GM18519 (cell line): ENCODE data around the gene CFAP298.
"Not testable (repeated sequence)": the region's sequence is repeated elsewhere in the genome, so short reads cannot be mapped to it uniquely, and the experiment has no call there.

ENCODE experiments used
- ATAC-seq: cut with Tn5 transposase; IDR thresholded peaks from one replicate; pipeline ENCODE4 v1.9.1; 2021; ENCODE audit warnings: mild to moderate bottlenecking, moderate library complexity; ENCODE audit not compliant: unreplicated experiment, low FRiP score

Gene CFAP298

DNA sequence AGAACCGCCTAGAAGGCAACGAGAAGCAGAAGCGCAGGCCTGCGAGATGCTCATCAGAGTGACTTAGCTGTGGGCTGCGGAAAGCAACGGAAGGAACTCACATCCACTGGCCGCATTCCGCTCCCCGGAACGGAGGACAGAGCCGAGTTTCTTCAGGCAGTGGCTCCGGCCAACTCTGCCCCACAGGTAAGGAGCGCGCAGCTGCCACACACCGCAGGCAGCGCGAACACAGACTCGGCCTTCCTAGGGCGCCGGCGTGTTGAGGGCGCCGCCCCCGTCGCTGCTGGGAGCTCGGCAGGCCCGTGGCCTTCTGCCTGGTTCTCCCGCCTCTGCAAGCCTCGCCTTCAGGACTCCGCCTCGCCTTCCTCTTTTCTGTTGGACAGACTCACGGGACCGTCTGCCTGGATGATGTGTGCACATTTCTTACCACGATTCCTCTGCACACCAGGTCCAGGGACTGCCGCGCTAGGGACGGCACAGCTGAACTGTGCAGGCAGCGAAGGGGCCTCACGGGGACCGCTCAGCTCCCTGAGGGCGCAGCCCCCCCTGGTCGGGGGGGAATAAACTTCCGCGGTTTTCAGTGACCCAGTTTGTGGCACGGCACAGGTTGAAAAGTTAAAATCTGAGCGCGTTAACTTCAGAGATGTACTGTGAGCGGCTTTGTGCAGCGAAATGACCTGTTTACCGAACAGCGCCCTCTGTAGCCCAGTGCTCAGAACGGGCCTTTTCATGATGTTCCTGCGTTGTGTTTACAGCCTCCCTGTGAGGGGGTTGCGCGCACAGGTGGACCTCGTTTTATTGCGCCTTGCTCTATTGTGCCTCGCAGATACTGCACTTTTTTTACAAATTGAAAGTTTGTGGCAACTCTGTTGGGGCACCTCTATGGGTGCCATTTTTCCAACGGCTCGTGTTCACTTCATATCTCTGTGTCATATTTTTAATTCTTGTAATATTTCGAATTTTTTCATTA lies 42.6 kb downstream of the CFAP298 start:
- peak; percentile 81 for ATAC-seq

DNA sequence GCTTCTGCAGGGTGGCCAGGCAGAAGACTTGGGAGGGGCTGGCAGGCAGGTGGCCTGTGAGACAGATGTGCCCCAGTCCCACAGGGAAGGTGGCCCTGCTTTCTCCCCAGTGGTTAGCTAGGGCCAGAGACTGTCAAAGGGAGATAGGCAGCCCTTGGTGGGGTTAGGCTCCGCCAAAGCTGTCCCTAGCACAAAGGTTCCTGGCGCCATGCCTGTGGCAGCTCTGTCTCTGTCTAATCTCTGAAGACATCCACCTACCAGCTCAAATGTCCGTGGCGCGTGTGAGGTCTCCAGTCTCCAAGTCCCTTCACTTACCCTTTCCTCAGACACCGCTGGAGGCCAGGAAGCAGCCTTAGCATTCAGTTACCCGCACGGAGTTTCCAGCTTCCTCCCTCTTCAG lies 44.6 kb downstream of the CFAP298 start:
- ATAC-seq: no peak

DNA sequence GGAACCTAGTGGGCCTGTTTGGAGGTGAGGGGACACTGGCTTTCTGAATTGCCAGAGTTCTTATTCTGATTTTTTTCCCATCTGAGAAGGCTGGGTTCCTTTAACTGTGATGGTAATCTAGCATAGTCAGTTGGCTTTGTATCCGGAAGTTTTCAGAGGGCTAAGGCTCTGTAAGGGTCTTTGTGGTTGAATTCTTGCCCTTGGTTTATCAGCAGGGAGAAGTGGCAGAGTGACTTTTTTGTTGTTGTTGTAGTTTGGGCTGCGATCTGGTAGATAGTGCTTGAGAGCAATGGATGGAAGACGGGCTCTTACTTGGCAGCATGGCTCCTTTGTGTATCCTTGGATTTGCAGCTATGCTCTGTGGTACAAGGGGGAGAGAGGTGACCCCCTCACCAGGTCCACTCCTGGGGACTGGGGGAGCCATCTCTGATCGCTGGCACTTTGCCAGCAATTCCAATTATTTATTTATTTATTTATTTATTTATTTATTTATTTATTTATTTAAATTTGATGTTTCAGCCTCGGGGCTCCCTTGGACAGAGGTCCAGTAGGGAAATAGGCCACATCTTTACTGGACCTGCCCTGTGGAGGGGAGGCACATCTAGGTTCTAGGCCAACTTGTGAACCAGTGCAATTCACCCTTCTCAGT lies 45.3 kb downstream of the CFAP298 start:
- no peak for ATAC-seq

GRCh38 chr21:32565856-32566465 lies 46.2 kb downstream of the CFAP298 start:
- ATAC-seq: no peak

- no peak for ATAC-seq
These were observed 49.3 kb downstream of the CFAP298 start for GRCh38 chr21:32562915-32563314.

- ATAC-seq: no peak
These were observed 49.8 kb downstream of the CFAP298 start for GRCh38 chr21:32562426-32562825.

DNA sequence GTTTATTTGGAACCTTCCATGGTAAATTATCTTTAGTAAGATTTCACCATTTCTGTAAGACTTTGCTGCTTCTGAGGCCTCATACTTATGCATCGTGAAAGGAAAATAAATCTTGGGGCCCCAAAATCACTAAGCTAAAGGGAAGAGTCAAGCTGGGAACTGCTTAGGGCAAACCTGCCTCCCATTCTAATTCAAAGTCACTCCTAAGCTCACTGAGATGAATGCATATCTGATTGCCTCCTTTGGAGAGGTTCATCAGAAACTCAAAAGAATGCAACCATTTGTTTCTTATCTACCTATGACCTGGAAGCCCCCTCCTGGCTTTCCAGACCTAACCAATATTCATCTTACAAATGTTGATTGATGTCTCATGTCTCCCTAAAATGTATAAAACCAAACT lies 50.7 kb downstream of the CFAP298 start:
- not testable (repeated sequence) for ATAC-seq

GRCh38 chr21:32560896-32561295 lies 51.3 kb downstream of the CFAP298 start:
- no peak for ATAC-seq

DNA sequence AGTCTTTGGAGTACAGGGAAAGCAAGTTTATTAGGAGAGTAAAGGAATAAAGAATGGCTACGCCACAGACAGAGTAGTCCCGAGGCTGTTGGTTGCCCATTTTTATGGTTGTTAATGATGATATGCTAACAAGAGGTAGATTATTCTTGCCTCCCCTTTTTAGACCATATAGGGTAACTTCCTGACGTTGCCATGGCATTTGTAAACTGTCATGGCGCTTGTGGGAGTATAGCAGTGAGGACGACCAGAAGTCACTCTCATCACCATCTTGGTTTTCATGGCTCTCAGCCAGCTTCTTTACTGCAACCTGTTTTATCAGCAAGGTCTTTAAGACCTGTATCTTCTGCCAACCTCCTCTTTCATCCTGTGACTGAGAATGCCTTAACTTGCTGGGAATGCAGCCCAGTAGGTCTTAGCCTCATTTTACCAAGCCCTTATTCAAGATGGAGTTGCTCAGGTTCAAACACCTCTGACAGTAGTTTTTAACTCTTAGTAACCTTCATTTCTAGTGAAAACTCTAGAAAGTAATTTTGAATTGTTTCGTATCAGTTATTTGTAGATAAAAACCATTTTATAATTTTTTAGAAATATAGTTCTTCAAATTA lies 53.1 kb downstream of the CFAP298 start:
- ATAC-seq: no peak

DNA sequence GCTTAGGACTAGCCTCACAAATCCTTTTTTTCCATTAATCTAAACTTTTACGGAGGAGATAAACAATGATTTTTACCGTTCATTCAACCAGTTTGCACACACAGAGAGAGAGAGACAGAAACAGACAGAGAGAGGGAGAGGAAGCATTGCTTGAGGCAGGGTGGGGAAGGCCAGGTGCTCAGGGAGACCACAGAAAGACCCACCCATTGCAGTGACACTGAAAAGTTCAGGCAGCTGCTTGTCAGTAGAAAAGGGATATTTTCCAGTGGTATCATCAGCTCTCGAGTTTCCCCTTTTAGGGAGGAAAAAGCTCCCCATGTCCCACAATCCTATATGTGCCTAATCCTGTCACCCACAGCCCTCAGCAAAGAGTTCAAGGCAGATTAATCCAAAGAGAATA lies 54.1 kb downstream of the CFAP298 start:
- no peak for ATAC-seq

- no peak for ATAC-seq
These were observed 57.1 kb downstream of the CFAP298 start for GRCh38 chr21:32554832-32555638.

GRCh38 chr21:32549886-32550285 lies 62.3 kb downstream of the CFAP298 start:
- ATAC-seq: no peak

DNA sequence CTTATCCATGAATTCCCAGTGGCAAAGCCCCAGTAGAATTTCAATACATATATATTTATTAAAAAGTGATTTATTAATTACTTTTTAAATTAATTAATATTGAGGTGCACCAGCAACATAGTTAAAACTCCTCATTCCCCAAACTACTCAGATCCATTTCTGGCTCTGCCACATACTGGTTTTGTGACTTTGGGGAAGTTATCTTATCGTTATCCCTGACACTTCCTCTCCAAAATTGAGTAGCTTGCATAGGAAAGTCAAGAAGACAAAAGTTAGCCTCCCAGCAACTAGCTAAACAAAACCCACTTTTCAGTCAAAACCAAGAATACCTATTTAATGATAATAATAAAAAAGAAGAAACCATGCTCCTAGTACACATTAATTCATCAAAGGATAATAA lies 62.7 kb downstream of the CFAP298 start:
- no peak for ATAC-seq
